Osteoblast (primary cell): Measurements from ENCODE around the gene LRP2. TPM values are rescaled to one million over a fixed set of nuclear protein-coding genes. Genes with fewer than 3 reads are reported as not detected.
"Not testable (repeated sequence)": the region's sequence is repeated elsewhere in the genome, so short reads cannot be mapped to it uniquely, and the experiment has no call there.

Experiments
- DNase-seq: peaks from one replicate; pipeline ENCODE4 v3.0.0; 2011; ENCODE audit warnings: low spot score, mixed read lengths; ENCODE audit not compliant: insufficient read length; ENCODE audit errors: missing footprints
- H2AFZ ChIP-seq: 2 replicates; pipeline ENCODE4 v1.6.0; 2011; ENCODE audit warnings: mild to moderate bottlenecking, low read length
- H3K27ac ChIP-seq: 2 replicates; pipeline ENCODE4 v1.5.1; 2011; ENCODE audit warnings: mild to moderate bottlenecking, low read depth, low read length, moderate library complexity
- H3K27me3 ChIP-seq: 2 replicates; pipeline ENCODE4 v1.6.0; 2012; ENCODE audit warnings: mild to moderate bottlenecking, control low read depth, inconsistent platforms, low read length, moderate library complexity; ENCODE audit not compliant: insufficient read depth
- H3K36me3 ChIP-seq: 2 replicates; pipeline ENCODE4 v1.5.1; 2011; ENCODE audit warnings: mild to moderate bottlenecking, low read length, control low read depth, moderate library complexity; ENCODE audit not compliant: insufficient read depth
- H3K4me1 ChIP-seq: 2 replicates; pipeline ENCODE4 v1.5.1; 2011; ENCODE audit warnings: mild to moderate bottlenecking, low read length, control low read depth, moderate library complexity; ENCODE audit not compliant: insufficient read depth
- H3K4me2 ChIP-seq: 2 replicates; pipeline ENCODE4 v1.6.0; 2011; ENCODE audit warnings: mild to moderate bottlenecking, low read length; ENCODE audit not compliant: insufficient read depth
- H3K4me3 ChIP-seq: fragments of 200-600 bp; sonication (generic); 3 replicates; pipeline ENCODE4 v1.5.1; 2012; ENCODE audit warnings: mild to moderate bottlenecking, low read length, inconsistent platforms; ENCODE audit not compliant: insufficient read depth
- H3K79me2 ChIP-seq: 2 replicates; pipeline ENCODE4 v1.6.0; 2012; ENCODE audit warnings: mild to moderate bottlenecking, low read length, control low read depth, inconsistent platforms; ENCODE audit not compliant: insufficient read depth
- H3K9me3 ChIP-seq: 2 replicates; pipeline ENCODE4 v1.5.1; 2011; ENCODE audit warnings: low read depth, low read length, control low read depth
- H4K20me1 ChIP-seq: 2 replicates; pipeline ENCODE4 v1.6.0; 2012; ENCODE audit warnings: mild to moderate bottlenecking, low read length, control low read depth; ENCODE audit not compliant: insufficient read depth
- CTCF ChIP-seq: IDR thresholded peaks from 2 replicates; pipeline ENCODE4 v1.5.1; 2011; ENCODE audit warnings: mild to moderate bottlenecking, low read depth, low read length, moderate library complexity; ENCODE audit errors: extremely low read depth
- total RNA-seq: library from RNA; depleted of rRNA; stranded (reverse); fragments of >200 nt; gene quantifications from 2 replicates; pipeline ENCODE4 v1.2.3, GENCODE V29; 2012

Gene LRP2
- total RNA-seq, 1 donor: not detected

- Histone ChIP-seq H4K20me1 (no peaks in the 10 kb centered on the region), H3K27ac (no peak overlapping the region), H3K4me1 (no peaks in the 10 kb centered on the region), H3K79me2 (no peaks in the 10 kb centered on the region), H3K27me3 (no peaks in the 10 kb centered on the region), H3K4me3 (no peak overlapping the region), H3K4me2 (no peak overlapping the region), H2AFZ (no peak overlapping the region), H3K9me3 (no peaks in the 10 kb centered on the region), H3K36me3 (no peaks in the 10 kb centered on the region)
- TF ChIP-seq CTCF: no peak
- DNase-seq: no peak
These were observed 31.7 kb downstream of the LRP2 start for GRCh38 chr2:169330555-169331198.

DNA sequence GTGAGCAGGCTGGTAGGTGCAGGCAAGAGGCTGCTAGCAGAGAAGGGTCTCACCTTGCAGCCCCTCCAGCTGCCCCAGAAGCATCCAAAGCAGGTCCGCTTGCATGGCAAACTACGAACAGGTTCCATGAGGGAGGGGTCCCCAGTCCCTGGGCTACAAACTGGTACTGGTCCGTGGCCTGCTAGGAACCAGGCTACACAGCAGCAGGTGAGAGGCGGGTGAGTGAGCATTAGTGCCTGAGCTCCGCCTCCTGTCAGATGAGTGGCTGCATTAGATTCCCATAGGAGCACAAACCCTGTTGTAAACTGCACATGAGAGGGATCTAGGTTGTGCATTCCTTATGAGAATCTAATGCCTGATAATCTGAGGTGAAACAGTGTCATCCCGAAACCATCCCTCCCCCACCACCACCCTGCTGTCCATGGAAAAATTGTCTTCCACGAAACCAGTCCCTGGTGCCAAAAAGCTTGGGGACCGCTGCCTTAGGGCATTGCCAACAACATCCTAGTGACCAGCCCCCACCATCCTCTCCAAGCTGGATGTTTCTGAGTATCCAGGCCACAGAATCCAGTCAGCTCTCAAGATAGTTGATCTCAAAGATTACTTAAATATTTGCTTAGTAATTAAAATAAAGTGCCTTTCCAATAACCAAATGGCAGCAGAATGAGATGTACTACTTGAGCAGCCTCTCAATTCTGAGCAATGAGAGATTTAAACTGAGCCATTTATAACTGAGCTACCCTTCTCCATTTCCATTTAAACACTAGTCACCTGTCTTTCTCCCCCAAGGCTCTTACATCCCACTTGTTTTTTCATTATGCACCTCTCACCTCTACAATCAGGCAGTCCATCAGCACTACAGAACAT lies 32.4 kb downstream of the LRP2 start:
- H4K20me1 ChIP-seq: no peaks in the 10 kb centered on the region
- no peaks in the 10 kb centered on the region for H3K27me3 ChIP-seq
- H3K4me1 ChIP-seq: no peaks in the 10 kb centered on the region
- DNase-seq: no peak
- H2AFZ ChIP-seq: no peak overlapping the region
- no peak for TF ChIP-seq CTCF
- no peaks in the 10 kb centered on the region for H3K36me3 ChIP-seq
- H3K4me2 ChIP-seq: no peak overlapping the region
- H3K4me3 ChIP-seq: no peak overlapping the region
- H3K27ac ChIP-seq: no peak overlapping the region
- H3K79me2 ChIP-seq: no peaks in the 10 kb centered on the region
- H3K9me3 ChIP-seq: no peaks in the 10 kb centered on the region

- Histone ChIP-seq H3K36me3 (no peaks in the 10 kb centered on the region), H3K4me3 (no peak overlapping the region), H4K20me1 (no peaks in the 10 kb centered on the region), H3K4me2 (no peak overlapping the region), H3K27me3 (no peaks in the 10 kb centered on the region), H2AFZ (no peak overlapping the region), H3K27ac (no peak overlapping the region), H3K79me2 (no peaks in the 10 kb centered on the region), H3K9me3 (no peaks in the 10 kb centered on the region), H3K4me1 (no peaks in the 10 kb centered on the region)
- no peak for DNase-seq
- no peak for TF ChIP-seq CTCF
These were observed 33.5 kb downstream of the LRP2 start for GRCh38 chr2:169328785-169329184.

DNA sequence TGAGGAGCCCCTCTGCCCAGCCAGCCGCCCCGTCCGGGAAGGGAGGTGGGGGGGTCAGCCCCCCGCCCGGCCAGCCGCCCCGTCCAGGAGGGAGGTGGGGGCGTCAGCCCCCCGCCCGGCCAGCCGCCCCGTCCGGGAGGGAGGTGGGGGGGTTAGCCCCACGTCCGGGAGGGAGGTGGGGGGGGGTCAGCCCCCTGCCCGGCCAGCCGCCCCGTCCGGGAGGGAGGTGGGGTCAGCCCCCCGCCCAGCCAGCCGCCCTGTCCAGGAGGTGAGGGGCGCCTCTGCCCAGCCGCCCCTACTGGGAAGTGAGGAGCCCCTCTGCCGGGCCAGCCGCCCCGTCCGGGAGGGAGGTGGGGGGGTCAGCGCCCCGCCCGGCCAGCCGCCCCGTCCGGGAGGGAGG lies 34.5 kb downstream of the LRP2 start:
- not testable (repeated sequence) for H3K79me2 ChIP-seq, H3K4me1 ChIP-seq, DNase-seq, H3K4me3 ChIP-seq, H3K4me2 ChIP-seq, H3K9me3 ChIP-seq, H2AFZ ChIP-seq, H3K36me3 ChIP-seq, H3K27me3 ChIP-seq, H3K27ac ChIP-seq, H4K20me1 ChIP-seq

DNA sequence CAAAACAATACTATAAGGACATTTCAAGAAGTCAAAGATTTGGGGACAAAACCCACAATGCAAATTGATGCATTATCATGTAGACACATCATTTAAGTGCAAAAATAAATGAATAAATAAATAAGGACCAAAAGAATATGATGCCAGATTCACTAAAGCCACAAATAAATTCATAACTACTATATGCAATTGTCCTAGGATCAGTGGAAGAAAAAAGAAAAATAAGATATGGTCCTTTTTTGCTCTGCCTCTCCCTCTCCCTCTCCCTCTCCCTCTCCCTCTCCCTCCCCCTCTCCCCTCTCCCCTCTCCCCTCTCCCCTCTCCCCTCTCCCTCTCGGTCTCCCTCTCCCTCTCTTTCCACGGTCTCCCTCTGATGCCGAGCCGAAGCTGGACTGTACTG lies 36.4 kb downstream of the LRP2 start:
- not testable (repeated sequence) for H3K27me3 ChIP-seq, H3K27ac ChIP-seq, H2AFZ ChIP-seq, H4K20me1 ChIP-seq, DNase-seq, H3K4me1 ChIP-seq, H3K36me3 ChIP-seq, H3K79me2 ChIP-seq, H3K9me3 ChIP-seq, H3K4me3 ChIP-seq, H3K4me2 ChIP-seq
